Inflammatory macrophage treated with lipopolysaccharide for 4 hours (primary cell): Measurements from ENCODE around the gene IL22RA2.
A peak's percentile ranks its signal among the peaks of the same experiment; 100 is the strongest.

ENCODE experiments used
- DNase-seq: peaks from one replicate; pipeline ENCODE4 v3.0.0-alpha.2; 2020

The IL22RA2 gene

GRCh38 chr6:137166247-137167098 lies 7.0 kb downstream of the IL22RA2 start:
- DNase-seq = peak; percentile 75

- DNase-seq = no peak
Measured at GRCh38 chr6:137165375-137166246, 7.8 kb downstream of the IL22RA2 start.

GRCh38 chr6:137163732-137164318 lies 9.6 kb downstream of the IL22RA2 start:
- DNase-seq = no peak

GRCh38 chr6:137162692-137163306 lies 10.6 kb downstream of the IL22RA2 start:
- peak; percentile 62 for DNase-seq

GRCh38 chr6:137161949-137162348 lies 11.5 kb downstream of the IL22RA2 start:
- no peak for DNase-seq

- DNase-seq = no peak
Measured at GRCh38 chr6:137160763-137161162, 12.7 kb downstream of the IL22RA2 start.

- DNase-seq = no peak
Measured at GRCh38 chr6:137159912-137160311, 13.5 kb downstream of the IL22RA2 start.

- no peak for DNase-seq
Measured at GRCh38 chr6:137157601-137158000, 15.8 kb downstream of the IL22RA2 start.

GRCh38 chr6:137156650-137157049 lies 16.8 kb downstream of the IL22RA2 start:
- no peak for DNase-seq

- peak; percentile 77 for DNase-seq
Measured at GRCh38 chr6:137155830-137156229, 17.6 kb downstream of the IL22RA2 start.

GRCh38 chr6:137150072-137150471 lies 23.4 kb downstream of the IL22RA2 start:
- DNase-seq = peak; percentile 72

- DNase-seq = no peak
Measured at GRCh38 chr6:137149035-137149393, 24.4 kb downstream of the IL22RA2 start.

GRCh38 chr6:137148306-137149034 lies 25.0 kb downstream of the IL22RA2 start:
- peak; percentile 97 for DNase-seq

- DNase-seq = no peak
Measured at GRCh38 chr6:137147195-137147594, 26.2 kb downstream of the IL22RA2 start.

GRCh38 chr6:137146206-137146605 lies 27.2 kb downstream of the IL22RA2 start:
- DNase-seq = no peak

GRCh38 chr6:137145421-137145820 lies 28.0 kb downstream of the IL22RA2 start:
- peak; percentile 73 for DNase-seq

- peak; percentile 55 for DNase-seq
Measured at GRCh38 chr6:137136065-137136464, 37.4 kb downstream of the IL22RA2 start.

- no peak for DNase-seq
Measured at GRCh38 chr6:137134483-137134882, 39.0 kb downstream of the IL22RA2 start.

- DNase-seq = no peak
Measured at GRCh38 chr6:137133122-137133521, 40.3 kb downstream of the IL22RA2 start.

- no peak for DNase-seq
Measured at GRCh38 chr6:137126875-137127485, 46.5 kb downstream of the IL22RA2 start.

- DNase-seq = no peak
Measured at GRCh38 chr6:137123078-137123477, 50.4 kb downstream of the IL22RA2 start.

GRCh38 chr6:137122612-137123011 lies 50.8 kb downstream of the IL22RA2 start:
- no peak for DNase-seq
